Measurements from ENCODE around the gene ZNF425. TPM values are rescaled to one million over a fixed set of nuclear protein-coding genes. Genes with fewer than 3 reads are reported as not detected.
"Not testable (repeated sequence)": the region's sequence is repeated elsewhere in the genome, so short reads cannot be mapped to it uniquely, and the experiment has no call there.

ZNF425 gene
- total and polyA plus RNA-seq, 7 experiments from 2014 or later, result 0.26 to 4.9 (median 1.0) TPM

DNA sequence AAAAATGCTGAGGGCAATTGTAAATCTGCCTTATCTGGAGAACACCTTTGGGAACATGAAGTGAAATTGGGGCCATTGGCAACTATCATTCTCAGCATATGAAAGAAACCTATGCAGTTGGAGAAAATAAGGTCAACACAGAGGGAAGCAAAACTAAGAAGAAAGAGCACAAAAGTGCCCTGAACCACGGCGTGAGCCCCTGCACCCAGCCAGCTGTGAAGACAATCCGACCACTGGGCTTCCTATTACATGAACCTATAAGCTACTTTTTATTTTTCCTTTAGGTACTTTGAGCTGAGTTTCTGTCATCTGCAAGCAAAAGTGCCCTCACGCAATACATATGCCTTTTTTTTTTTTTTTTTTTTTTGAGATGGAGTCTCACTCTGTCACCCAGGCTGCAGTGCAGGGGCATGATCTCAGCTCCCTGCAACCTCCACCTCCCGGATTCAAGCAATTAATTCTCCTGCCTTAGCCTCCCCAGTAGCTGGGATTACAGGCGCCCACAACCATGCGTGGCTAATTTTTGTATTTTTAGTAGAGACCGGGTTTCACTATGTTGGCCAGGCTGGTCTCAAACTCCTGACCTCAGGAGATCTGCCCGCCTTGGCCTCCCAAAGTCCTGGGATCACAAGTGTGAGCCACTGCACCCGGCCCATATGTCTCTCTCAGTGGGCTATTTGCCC is 63.8 kb downstream of the ZNF425 start:
- POLR2A ChIA-PET; H3K27ac ChIP-seq (ENCODE audit: low read depth, low read length); H3K4me1 ChIP-seq (ENCODE audit: control insufficient read depth in 2 of 2, insufficient read depth in 2 of 2, low read length in 2 of 2); DNase-seq; H3K27me3 Mint-ChIP-seq; H3K4me3 ChIP-seq (ENCODE audit: low read length); H3K36me3 ChIP-seq (ENCODE audit: control insufficient read depth in 2 of 3, insufficient read depth in 3 of 3, low read length in 3 of 3); H3K36me3 Mint-ChIP-seq; H3K4me3 Mint-ChIP-seq; H3K27ac Mint-ChIP-seq; H3K9me3 ChIP-seq (ENCODE audit: control insufficient read depth in 2 of 3, low read length in 3 of 3); H3K27me3 ChIP-seq (ENCODE audit: control insufficient read depth in 2 of 2, insufficient read depth in 2 of 2, low read length in 2 of 2); ATAC-seq; H3K9me3 Mint-ChIP-seq: not testable (repeated sequence)
- intact Hi-C loops (cut with micrococcal nuclease), result loop anchor here in 1 of 2 donors (10.0 kb wide), 1 partner anchor 558 kb away; no protein-coding TSS in a partner anchor
- CTCF ChIA-PET, result interaction anchor here (0.7 to 1.6 kb wide), 3 partner anchors 57 to 336 kb away, joined by 3 read pairs; partner anchors contain the start of gene ZNF398
- peaks cover 0 to 11% (median 5%) of the 10 kb centered on the region in 7 donors for H3K4me1 Mint-ChIP-seq

DNA sequence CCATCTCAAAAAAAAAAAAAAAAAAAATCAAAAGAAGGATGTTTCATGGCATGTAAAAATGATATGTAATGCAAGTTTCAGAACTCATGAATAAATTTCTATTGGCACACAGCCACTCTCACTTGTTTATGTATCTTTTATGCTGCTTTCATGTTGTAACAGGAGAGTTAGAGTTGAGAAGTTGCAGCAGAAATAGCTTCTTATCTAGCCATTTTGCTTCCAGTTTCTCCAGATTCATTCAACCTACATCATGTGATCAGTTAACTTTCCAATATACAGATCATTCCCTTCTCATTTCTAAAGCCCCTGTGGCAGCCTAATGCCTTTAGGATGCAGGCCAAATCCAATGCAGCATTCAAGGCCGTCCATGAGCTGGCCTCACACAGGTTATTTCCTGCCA is 66.0 kb downstream of the ZNF425 start:
- H3K4me1 ChIP-seq (ENCODE audit: control insufficient read depth in 2 of 2, insufficient read depth in 2 of 2, low read length in 2 of 2), result no peaks in the 10 kb centered on the region
- H3K9me3 ChIP-seq (ENCODE audit: control insufficient read depth in 2 of 3, low read length in 3 of 3), result no peaks in the 10 kb centered on the region
- POLR2A ChIA-PET, result no interaction called here
- Mint-ChIP-seq H3K4me3 (no peak overlapping the region), H3K4me1 (peaks cover 0 to 9% (median 4%) of the 10 kb centered on the region in 7 donors), H3K27ac (no peak overlapping the region), H3K36me3 (no peaks in the 10 kb centered on the region), H3K27me3 (no peaks in the 10 kb centered on the region), H3K9me3 (no peaks in the 10 kb centered on the region)
- H3K4me3 ChIP-seq (ENCODE audit: low read length), result no peak overlapping the region
- intact Hi-C loops (cut with micrococcal nuclease), result loop anchor here in 1 of 2 donors (10.0 kb wide), 1 partner anchor 555 kb away; no protein-coding TSS in a partner anchor
- H3K27me3 ChIP-seq (ENCODE audit: control insufficient read depth in 2 of 2, insufficient read depth in 2 of 2, low read length in 2 of 2), result no peaks in the 10 kb centered on the region
- no peak for ATAC-seq
- no peaks in the 10 kb centered on the region for H3K36me3 ChIP-seq (ENCODE audit: control insufficient read depth in 2 of 3, insufficient read depth in 3 of 3, low read length in 3 of 3)
- CTCF ChIA-PET, result no interaction called here
- no peak overlapping the region for H3K27ac ChIP-seq (ENCODE audit: low read depth, low read length)
- DNase-seq, result no peak

DNA sequence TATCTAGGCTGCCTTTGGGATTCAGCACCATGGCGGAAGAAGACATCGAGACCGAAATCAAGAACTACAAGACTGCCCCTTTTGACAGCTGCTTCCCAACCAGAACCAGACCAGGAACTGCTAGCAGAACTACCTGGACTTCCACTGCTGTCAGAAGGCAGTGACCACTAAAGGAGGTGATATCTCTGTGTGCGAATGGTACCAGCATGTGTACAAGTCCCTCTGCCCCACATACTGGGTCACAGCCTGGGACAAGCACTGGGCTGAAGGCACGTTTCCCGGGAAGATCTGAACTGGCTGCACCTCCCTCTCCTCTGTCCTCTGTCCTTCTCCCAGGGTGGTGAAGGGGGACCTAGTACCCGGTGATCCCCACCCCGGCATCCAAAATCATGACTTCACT is 72.2 kb downstream of the ZNF425 start:
- no peak overlapping the region for H3K4me3 ChIP-seq (ENCODE audit: low read length)
- Mint-ChIP-seq H3K4me3 (no peak overlapping the region), H3K4me1 (peaks cover 0 to 2% (median 0%) of the 10 kb centered on the region in 7 donors), H3K9me3 (no peaks in the 10 kb centered on the region), H3K27me3 (peaks cover 0 to 6% (median 0%) of the 10 kb centered on the region in 5 donors), H3K36me3 (peaks cover 0 to 1% (median 0%) of the 10 kb centered on the region in 5 donors), H3K27ac (no peak overlapping the region)
- intact Hi-C loops (cut with micrococcal nuclease), result no loop called here
- H3K27ac ChIP-seq (ENCODE audit: low read depth, low read length), result no peak overlapping the region
- no peaks in the 10 kb centered on the region for H3K4me1 ChIP-seq (ENCODE audit: control insufficient read depth in 2 of 2, insufficient read depth in 2 of 2, low read length in 2 of 2)
- DNase-seq, result no peak
- H3K27me3 ChIP-seq (ENCODE audit: control insufficient read depth in 2 of 2, insufficient read depth in 2 of 2, low read length in 2 of 2), result no peaks in the 10 kb centered on the region
- no peaks in the 10 kb centered on the region for H3K36me3 ChIP-seq (ENCODE audit: control insufficient read depth in 2 of 3, insufficient read depth in 3 of 3, low read length in 3 of 3)
- H3K9me3 ChIP-seq (ENCODE audit: control insufficient read depth in 2 of 3, low read length in 3 of 3), result no peaks in the 10 kb centered on the region
- ATAC-seq, result no peak
- ChIA-PET CTCF (interaction anchor here (0.7 kb wide), 1 partner anchor 12 kb away, joined by 3 read pairs; no protein-coding TSS in a partner anchor), POLR2A (no interaction called here)

DNA sequence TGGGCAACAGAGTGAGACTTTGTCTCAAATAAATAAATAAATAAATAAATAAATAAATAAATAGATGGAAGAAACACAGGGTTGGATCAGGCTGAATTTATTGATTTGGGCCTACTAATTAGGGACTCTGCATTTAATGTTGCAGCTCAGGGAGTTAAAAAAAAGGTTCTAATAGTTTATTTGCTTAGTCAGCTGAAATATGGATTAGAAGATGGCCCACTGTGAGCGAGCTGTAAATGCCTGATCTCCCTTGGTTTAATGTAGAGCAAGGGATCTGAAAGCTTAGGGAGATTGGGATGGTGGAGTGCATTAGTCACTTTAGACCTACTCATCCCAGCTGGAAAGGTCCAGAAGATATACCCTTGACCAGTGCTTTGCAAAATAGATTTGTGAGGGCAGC is 72.7 kb downstream of the ZNF425 start:
- Histone ChIP-seq H3K9me3 (ENCODE audit: control insufficient read depth in 2 of 3, low read length in 3 of 3) (no peaks in the 10 kb centered on the region), H3K27me3 (ENCODE audit: control insufficient read depth in 2 of 2, insufficient read depth in 2 of 2, low read length in 2 of 2) (no peaks in the 10 kb centered on the region), H3K4me1 (ENCODE audit: control insufficient read depth in 2 of 2, insufficient read depth in 2 of 2, low read length in 2 of 2) (no peaks in the 10 kb centered on the region), H3K4me3 (ENCODE audit: low read length) (no peak overlapping the region), H3K27ac (ENCODE audit: low read depth, low read length) (no peak overlapping the region), H3K36me3 (ENCODE audit: control insufficient read depth in 2 of 3, insufficient read depth in 3 of 3, low read length in 3 of 3) (no peaks in the 10 kb centered on the region)
- H3K27ac Mint-ChIP-seq, result no peak overlapping the region
- POLR2A ChIA-PET, result no interaction called here
- CTCF ChIA-PET, result interaction anchor here (0.5 to 0.7 kb wide), 2 partner anchors 13 to 748 kb away, joined by 3 read pairs; no protein-coding TSS in a partner anchor
- peaks cover 0 to 2% (median 0%) of the 10 kb centered on the region in 7 donors for H3K4me1 Mint-ChIP-seq
- H3K27me3 Mint-ChIP-seq, result peaks cover 0 to 6% (median 0%) of the 10 kb centered on the region in 5 donors
- no peak for ATAC-seq
- peaks cover 0 to 3% (median 0%) of the 10 kb centered on the region in 5 donors for H3K36me3 Mint-ChIP-seq
- no peak overlapping the region for H3K4me3 Mint-ChIP-seq
- DNase-seq, result no peak
- no peaks in the 10 kb centered on the region for H3K9me3 Mint-ChIP-seq
- intact Hi-C loops (cut with micrococcal nuclease), result no loop called here

Other genes with a start within 250 kb of the ZNF425 start
- 10 to 100 TPM in 3 of 5 experiments, 1 to 10 TPM in 2; 7.2 to 73.3 (median 18.9) TPM for gene EZH2, start 242.0 kb downstream of the ZNF425 start, total RNA-seq
- 1 to 10 TPM; 2.2 to 2.4 TPM for gene EZH2, start 242.0 kb downstream of the ZNF425 start, polyA plus RNA-seq
- gene PDIA4, start 97.8 kb downstream of the ZNF425 start, total RNA-seq, result 100 to 1,000 TPM in 1 of 5 experiments, 10 to 100 TPM in 4; 38.2 to 157 (median 73.7) TPM
- 100 to 1,000 TPM in 1 of 2 donors, 10 to 100 TPM in 1; 83.2 to 112 TPM for gene PDIA4, start 97.8 kb downstream of the ZNF425 start, polyA plus RNA-seq
- gene ZNF786, start 35.6 kb downstream of the ZNF425 start, total RNA-seq, result 10 to 100 TPM in 3 of 5 experiments, 1 to 10 TPM in 2; 5.4 to 22.0 (median 10.0) TPM
- 10 to 100 TPM in 1 of 2 donors, 1 to 10 TPM in 1; 5.4 to 27.6 TPM for gene ZNF786, start 35.6 kb downstream of the ZNF425 start, polyA plus RNA-seq
- gene ZNF398, start 21.1 kb upstream of the ZNF425 start, total RNA-seq, result 10 to 100 TPM; 14.6 to 27.9 (median 16.9) TPM
- 10 to 100 TPM in 1 of 2 donors, 1 to 10 TPM in 1; 9.7 to 19.3 TPM for gene ZNF398, start 21.1 kb upstream of the ZNF425 start, polyA plus RNA-seq
- gene ZNF282, start 69.2 kb upstream of the ZNF425 start, total RNA-seq, result 10 to 100 TPM; 12.1 to 36.7 (median 15.1) TPM
- gene ZNF282, start 69.2 kb upstream of the ZNF425 start, polyA plus RNA-seq, result 1 to 10 TPM in 1 of 2 donors, under 1 TPM in 1; 0.83 to 1.1 TPM
- 10 to 100 TPM; 10.4 to 20.6 (median 13.3) TPM for gene ZNF212, start 113.3 kb upstream of the ZNF425 start, total RNA-seq
- 10 to 100 TPM in 1 of 2 donors, 1 to 10 TPM in 1; 5.9 to 11.4 TPM for gene ZNF212, start 113.3 kb upstream of the ZNF425 start, polyA plus RNA-seq
- gene ZNF783, start 135.9 kb upstream of the ZNF425 start, total RNA-seq, result 10 to 100 TPM; 23.3 to 49.2 (median 36.0) TPM
- 1 to 10 TPM; 6.2 to 9.7 TPM for gene ZNF783, start 135.9 kb upstream of the ZNF425 start, polyA plus RNA-seq

All from naive thymus-derived CD4-positive, alpha-beta T cell (primary cell).